ENCODE data around the gene INSC.

- TF ChIP-seq RAD21 (CRISPR knock-in tag; conservative IDR thresholded peaks at IDR 0.05 in 1 of 2, IDR thresholded peaks at IDR 0.05 in 1 of 2) = no peak
- no peak for TF ChIP-seq MYC (IDR thresholded peaks at IDR 0.05; ENCODE audit: low read depth, low read length)
- TF ChIP-seq MYC (CRISPR knock-in tag; IDR thresholded peaks at IDR 0.05; ENCODE audit: borderline replicate concordance, low read depth) = no peak
- TF ChIP-seq ATF1 (CRISPR knock-in tag; IDR thresholded peaks at IDR 0.05) = no peak
- TF ChIP-seq ATF1 (tag; IDR thresholded peaks at IDR 0.05) = no peak
- no peak for TF ChIP-seq POLR2A (conservative IDR thresholded peaks at IDR 0.05)
- TF ChIP-seq MXI1 (IDR thresholded peaks at IDR 0.05; ENCODE audit: low read depth, low read length) = no peak
- TF ChIP-seq FOXJ3 (CRISPR knock-in tag; IDR thresholded peaks at IDR 0.05) = no peak
- TF ChIP-seq E4F1 (CRISPR knock-in tag; IDR thresholded peaks at IDR 0.05; ENCODE audit: borderline replicate concordance) = no peak
- no peak for TF ChIP-seq ZC3H8 (IDR thresholded peaks at IDR 0.05)
- no peak for TF ChIP-seq MYBL2 (IDR thresholded peaks at IDR 0.05; ENCODE audit: low read depth)
- no peak for TF ChIP-seq MYBL2 (CRISPR knock-in tag; IDR thresholded peaks at IDR 0.05; ENCODE audit: borderline replicate concordance)
- no peak for TF ChIP-seq ZNF639 (CRISPR knock-in tag; conservative IDR thresholded peaks at IDR 0.05 in 1 of 2, IDR thresholded peaks at IDR 0.05 in 1 of 2)
- TF ChIP-seq, protein P1, sequence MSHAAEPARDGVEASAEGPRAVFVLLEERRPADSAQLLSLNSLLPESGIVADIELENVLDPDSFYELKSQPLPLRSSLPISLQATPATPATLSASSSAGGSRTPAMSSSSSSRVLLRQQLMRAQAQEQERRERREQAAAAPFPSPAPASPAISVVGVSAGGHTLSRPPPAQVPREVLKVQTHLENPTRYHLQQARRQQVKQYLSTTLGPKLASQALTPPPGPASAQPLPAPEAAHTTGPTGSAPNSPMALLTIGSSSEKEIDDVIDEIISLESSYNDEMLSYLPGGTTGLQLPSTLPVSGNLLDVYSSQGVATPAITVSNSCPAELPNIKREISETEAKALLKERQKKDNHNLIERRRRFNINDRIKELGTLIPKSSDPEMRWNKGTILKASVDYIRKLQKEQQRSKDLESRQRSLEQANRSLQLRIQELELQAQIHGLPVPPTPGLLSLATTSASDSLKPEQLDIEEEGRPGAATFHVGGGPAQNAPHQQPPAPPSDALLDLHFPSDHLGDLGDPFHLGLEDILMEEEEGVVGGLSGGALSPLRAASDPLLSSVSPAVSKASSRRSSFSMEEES (CRISPR knock-in tag; IDR thresholded peaks at IDR 0.05) = no peak
These were observed 61.1 kb downstream of the INSC start for GRCh38 chr11:15175831-15176230.
